Measurements from ENCODE around the gene TCF7L2.

GRCh38 chr10:113153493-113154102 lies 203.6 kb downstream of the TCF7L2 start:
- no peak for TF ChIP-seq POLR2AphosphoS5 (IDR thresholded peaks at IDR 0.05; ENCODE audit: insufficient read depth in 1 of 2, low read depth in 1 of 2)
- TF ChIP-seq CTCF (IDR thresholded peaks at IDR 0.05), result no peak
- TF ChIP-seq POLR2A (IDR thresholded peaks at IDR 0.05), result no peak
